Liver (tissue), 9 donors: ENCODE measurements around the gene KIAA1614. TPM values are rescaled to one million over a fixed set of nuclear protein-coding genes. Genes with fewer than 3 reads are reported as not detected.

ENCODE experiments used
- DNase-seq: peaks from one replicate; pipeline ENCODE4 v3.0.0-alpha.2; 2017; ENCODE audit warnings: low spot score
- H3K27ac ChIP-seq, 2 donors: one replicate each; pipeline ENCODE4 v1.7.0; 2013; ENCODE audit warnings: inconsistent platforms in 2 of 2, low read length in 2 of 2, control low read depth in 1 of 2, low read depth in 1 of 2, mild to moderate bottlenecking in 1 of 2
- H3K27me3 ChIP-seq, 4 donors: one replicate each; pipeline versions ENCODE4 v1.6.1 to v1.7.0; 2013; ENCODE audit warnings: low read length in 3 of 4, inconsistent platforms in 1 of 4, mild to moderate bottlenecking in 1 of 4, moderate library complexity in 1 of 4; ENCODE audit not compliant: control insufficient read depth in 4 of 4, insufficient read depth in 4 of 4
- H3K36me3 ChIP-seq, 4 donors: one replicate each; pipeline versions ENCODE4 v1.6.1 to v1.7.0; 2013; ENCODE audit warnings: low read length in 3 of 4, mild to moderate bottlenecking in 3 of 4, low read depth in 1 of 4, moderate library complexity in 1 of 4; ENCODE audit not compliant: control insufficient read depth in 4 of 4, insufficient read depth in 3 of 4
- H3K4me1 ChIP-seq, 4 donors: one replicate each; pipeline versions ENCODE4 v1.6.1 to v1.7.0; 2013; ENCODE audit warnings: low read length in 3 of 4, mild to moderate bottlenecking in 3 of 4, moderate library complexity in 1 of 4; ENCODE audit not compliant: control insufficient read depth in 4 of 4, insufficient read depth in 4 of 4
- H3K4me3 ChIP-seq, 3 donors: one replicate each; pipeline versions ENCODE4 v1.6.1 to v1.7.0; 2013; ENCODE audit warnings: low read length in 3 of 3, control low read depth in 1 of 3, low read depth in 1 of 3, mild to moderate bottlenecking in 1 of 3
- H3K9ac ChIP-seq, 2 donors: one replicate each; pipeline ENCODE4 v1.7.0; 2013; ENCODE audit warnings: low read length in 2 of 2, mild to moderate bottlenecking in 2 of 2, moderate library complexity in 2 of 2, control low read depth in 1 of 2, low read depth in 1 of 2
- H3K9me3 ChIP-seq, 4 donors: one replicate each; pipeline versions ENCODE4 v1.6.1 to v1.7.0; 2013; ENCODE audit warnings: low read length in 3 of 4; ENCODE audit not compliant: control insufficient read depth in 4 of 4
- ATF3 ChIP-seq: IDR thresholded peaks from 2 replicates; pipeline ENCODE4 v1.6.1; 2016; ENCODE audit warnings: antibody characterized with exemption
- CTCF ChIP-seq: fragments of 150-350 bp; IDR thresholded peaks from 2 replicates; pipeline ENCODE4 v1.5.1; 2017; ENCODE audit warnings: improper control_type of control experiment, low read depth, low read length; ENCODE audit not compliant: missing input control
- EGR1 ChIP-seq, 2 donors: IDR thresholded peaks; 2 replicates each; pipeline ENCODE4 v1.6.1; 2016 to 2018; ENCODE audit warnings: antibody characterized with exemption in 2 of 2, low read depth in 2 of 2
- FOXA2 ChIP-seq: IDR thresholded peaks from 2 replicates; pipeline ENCODE4 v1.6.1; 2016; ENCODE audit warnings: antibody characterized with exemption
- GABPA ChIP-seq, 2 donors: IDR thresholded peaks in 1 of 2; conservative IDR thresholded peaks in 1 of 2; 2 replicates each; pipeline ENCODE4 v1.6.1; 2016; ENCODE audit warnings: antibody characterized with exemption in 2 of 2, mild to moderate bottlenecking in 1 of 2, moderate library complexity in 1 of 2
- HNF4G ChIP-seq: IDR thresholded peaks from 2 replicates; pipeline ENCODE4 v1.6.1; 2016; ENCODE audit warnings: antibody characterized with exemption
- MAX ChIP-seq: IDR thresholded peaks from 2 replicates; pipeline ENCODE4 v1.6.1; 2016; ENCODE audit warnings: antibody characterized with exemption
- RAD21 ChIP-seq, 2 donors: IDR thresholded peaks; 2 replicates each; pipeline ENCODE4 v1.6.1; 2016; ENCODE audit warnings: antibody characterized with exemption in 2 of 2, mild to moderate bottlenecking in 2 of 2
- REST ChIP-seq: IDR thresholded peaks from 2 replicates; pipeline ENCODE4 v1.6.1; 2016; ENCODE audit warnings: antibody characterized with exemption, mild to moderate bottlenecking
- TAF1 ChIP-seq: conservative IDR thresholded peaks from 2 replicates; pipeline ENCODE4 v1.6.1; 2016; ENCODE audit warnings: antibody characterized with exemption, mild to moderate bottlenecking
- YY1 ChIP-seq: IDR thresholded peaks from 2 replicates; pipeline ENCODE4 v1.6.1; 2016; ENCODE audit warnings: antibody characterized with exemption, mild to moderate bottlenecking
- ZBTB33 ChIP-seq: IDR thresholded peaks from 2 replicates; pipeline ENCODE4 v1.6.1; 2016; ENCODE audit warnings: antibody characterized with exemption
- WGBS: extraction: QIAGEN DNeasy Blood & Tissue Kit; methylation state at CpG from one replicate; pipeline ENCODE4 v1.1.7; 2013; 5-methylcytosine and 5-hydroxymethylcytosine counted together
- polyA plus RNA-seq, 2 donors: library from polyadenylated mRNA; stranded (reverse) in 1 of 2; unstranded in 1 of 2; fragments of 200-250 nt in 1 of 2; fragments of >200 nt in 1 of 2; fragmentation: Nextera tagmentation in 1 of 2; extraction: Ambion mirVana in 1 of 2; gene quantifications; one replicate each; pipeline versions ENCODE4 v1.2.1 to v1.2.3, GENCODE V29; 2013 to 2015
- total RNA-seq, 2 donors: library from RNA; depleted of rRNA; stranded (reverse); fragments of >200 nt; gene quantifications; one replicate each; pipeline ENCODE4 v1.2.3, GENCODE V29; 2014
- donor health status: healthy.
- donor health status: healthy.
- donor health status: healthy.
- donor health status: healthy.
- donor health status: healthy.

The KIAA1614 gene
- total and polyA plus RNA-seq, 4 donors, result 0.21 to 1.1 (median 0.40) TPM

- no peak for TF ChIP-seq ZBTB33
These were observed 4.5 kb upstream of the KIAA1614 start (continued) for GRCh38 chr1:180908074-180908765.

GRCh38 chr1:180909005-180909414 lies 3.7 kb upstream of the KIAA1614 start:
- Histone ChIP-seq H3K27ac (no peak overlapping the region), H3K4me3 (no peak overlapping the region), H3K36me3 (no peaks in the 10 kb centered on the region), H3K9me3 (no peaks in the 10 kb centered on the region), H3K4me1 (peaks cover 3 to 14% (median 9%) of the 10 kb centered on the region in 4 donors), H3K27me3 (no peaks in the 10 kb centered on the region), H3K9ac (no peak overlapping the region)
- TF ChIP-seq MAX (no peak), ATF3 (no peak), CTCF (no peak), EGR1 (IDR thresholded peaks at IDR 0.05; ENCODE audit: low read depth in 2 of 2) (no peak), RAD21 (IDR thresholded peaks at IDR 0.05) (no peak), FOXA2 (no peak), REST (no peak), YY1 (no peak), HNF4G (no peak), GABPA (IDR thresholded peaks at IDR 0.05 in 1 of 2, conservative IDR thresholded peaks at IDR 0.05 in 1 of 2) (no peak), TAF1 (no peak)
- no peak for DNase-seq
- WGBS, result 77% methylated on average over 3 of the region's 3 CpGs
